ENCODE measurements around the gene NTRK1. TPM values are rescaled to one million over a fixed set of nuclear protein-coding genes. Genes with fewer than 3 reads are reported as not detected.

NTRK1 gene
- total and polyA plus RNA-seq, 4 donors: 0.13 to 0.17 (median 0.14) TPM

DNA sequence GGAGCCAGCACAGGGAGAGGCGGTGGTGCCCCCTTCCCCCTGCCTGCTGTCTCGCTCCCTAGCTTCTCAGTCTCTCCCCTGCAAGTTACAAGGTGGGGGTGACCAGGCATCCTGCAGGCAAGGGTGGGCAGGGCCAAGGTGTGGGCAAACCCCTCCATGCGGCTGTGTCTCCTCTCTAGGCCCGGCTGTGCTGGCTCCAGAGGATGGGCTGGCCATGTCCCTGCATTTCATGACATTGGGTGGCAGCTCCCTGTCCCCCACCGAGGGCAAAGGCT is 14.6 kb downstream of the NTRK1 start:
- Histone ChIP-seq H3K27ac (ENCODE audit: low read depth in 1 of 2, low read length in 2 of 2) (no peak overlapping the region), H3K9me3 (ENCODE audit: control insufficient read depth in 4 of 4, low read length in 3 of 4) (no peaks in the 10 kb centered on the region), H3K36me3 (ENCODE audit: control insufficient read depth in 4 of 4, insufficient read depth in 3 of 4, low read depth in 1 of 4, low read length in 3 of 4) (no peaks in the 10 kb centered on the region), H3K9ac (ENCODE audit: low read depth in 1 of 2, low read length in 2 of 2) (no peak overlapping the region), H3K4me1 (ENCODE audit: control insufficient read depth in 4 of 4, insufficient read depth in 4 of 4, low read length in 3 of 4) (no peaks in the 10 kb centered on the region), H3K27me3 (ENCODE audit: control insufficient read depth in 4 of 4, insufficient read depth in 4 of 4, low read length in 3 of 4) (no peaks in the 10 kb centered on the region), H3K4me3 (ENCODE audit: low read depth in 1 of 3, low read length in 3 of 3) (no peak overlapping the region)
- TF ChIP-seq YY1 (IDR thresholded peaks at IDR 0.05) (no peak), RAD21 (IDR thresholded peaks at IDR 0.05) (no peak), SP1 (IDR thresholded peaks at IDR 0.05) (no peak), JUND (IDR thresholded peaks at IDR 0.05) (no peak), ZBTB33 (IDR thresholded peaks at IDR 0.05) (no peak), HNF4G (IDR thresholded peaks at IDR 0.05) (no peak), FOXA2 (IDR thresholded peaks at IDR 0.05) (no peak), GABPA (IDR thresholded peaks at IDR 0.05 in 1 of 2, conservative IDR thresholded peaks at IDR 0.05 in 1 of 2) (no peak), HNF4A (conservative IDR thresholded peaks at IDR 0.05) (no peak), NR2F2 (IDR thresholded peaks at IDR 0.05) (no peak), EGR1 (IDR thresholded peaks at IDR 0.05; ENCODE audit: low read depth in 2 of 2) (no peak), REST (IDR thresholded peaks at IDR 0.05) (no peak), FOXA1 (IDR thresholded peaks at IDR 0.05) (no peak), ATF3 (IDR thresholded peaks at IDR 0.05) (no peak), RXRA (IDR thresholded peaks at IDR 0.05) (no peak)
- TF ChIP-seq, protein P1, sequence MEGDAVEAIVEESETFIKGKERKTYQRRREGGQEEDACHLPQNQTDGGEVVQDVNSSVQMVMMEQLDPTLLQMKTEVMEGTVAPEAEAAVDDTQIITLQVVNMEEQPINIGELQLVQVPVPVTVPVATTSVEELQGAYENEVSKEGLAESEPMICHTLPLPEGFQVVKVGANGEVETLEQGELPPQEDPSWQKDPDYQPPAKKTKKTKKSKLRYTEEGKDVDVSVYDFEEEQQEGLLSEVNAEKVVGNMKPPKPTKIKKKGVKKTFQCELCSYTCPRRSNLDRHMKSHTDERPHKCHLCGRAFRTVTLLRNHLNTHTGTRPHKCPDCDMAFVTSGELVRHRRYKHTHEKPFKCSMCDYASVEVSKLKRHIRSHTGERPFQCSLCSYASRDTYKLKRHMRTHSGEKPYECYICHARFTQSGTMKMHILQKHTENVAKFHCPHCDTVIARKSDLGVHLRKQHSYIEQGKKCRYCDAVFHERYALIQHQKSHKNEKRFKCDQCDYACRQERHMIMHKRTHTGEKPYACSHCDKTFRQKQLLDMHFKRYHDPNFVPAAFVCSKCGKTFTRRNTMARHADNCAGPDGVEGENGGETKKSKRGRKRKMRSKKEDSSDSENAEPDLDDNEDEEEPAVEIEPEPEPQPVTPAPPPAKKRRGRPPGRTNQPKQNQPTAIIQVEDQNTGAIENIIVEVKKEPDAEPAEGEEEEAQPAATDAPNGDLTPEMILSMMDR (IDR thresholded peaks at IDR 0.05; ENCODE audit: low read depth, low read length, missing input control): no peak
- TF ChIP-seq, protein P2, sequence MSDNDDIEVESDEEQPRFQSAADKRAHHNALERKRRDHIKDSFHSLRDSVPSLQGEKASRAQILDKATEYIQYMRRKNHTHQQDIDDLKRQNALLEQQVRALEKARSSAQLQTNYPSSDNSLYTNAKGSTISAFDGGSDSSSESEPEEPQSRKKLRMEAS (IDR thresholded peaks at IDR 0.05): no peak
- WGBS: 73% methylated on average over 5 of the region's 5 CpGs
- no peak for DNase-seq (ENCODE audit: low spot score)

GRCh38 chr1:156876281-156876680 is 15.6 kb downstream of the NTRK1 start:
- H3K27me3 ChIP-seq (ENCODE audit: control insufficient read depth in 4 of 4, insufficient read depth in 4 of 4, low read length in 3 of 4): no peaks in the 10 kb centered on the region
- DNase-seq (ENCODE audit: low spot score): no peak

More at GRCh38 chr1:156876281-156876680, 15.6 kb downstream of the NTRK1 start:
- WGBS: 32% methylated on average over 21 of the region's 21 CpGs
- no peak overlapping the region for H3K4me3 ChIP-seq (ENCODE audit: low read depth in 1 of 3, low read length in 3 of 3)
- H3K27ac ChIP-seq (ENCODE audit: low read depth in 1 of 2, low read length in 2 of 2): no peak overlapping the region
- H3K9me3 ChIP-seq (ENCODE audit: control insufficient read depth in 4 of 4, low read length in 3 of 4): no peaks in the 10 kb centered on the region
- H3K36me3 ChIP-seq (ENCODE audit: control insufficient read depth in 4 of 4, insufficient read depth in 3 of 4, low read depth in 1 of 4, low read length in 3 of 4): no peaks in the 10 kb centered on the region
- H3K4me1 ChIP-seq (ENCODE audit: control insufficient read depth in 4 of 4, insufficient read depth in 4 of 4, low read length in 3 of 4): no peaks in the 10 kb centered on the region
- TF ChIP-seq FOXA2 (IDR thresholded peaks at IDR 0.05): no peak
- TF ChIP-seq RAD21 (IDR thresholded peaks at IDR 0.05): no peak
- TF ChIP-seq HNF4A (conservative IDR thresholded peaks at IDR 0.05): no peak
- no peak for TF ChIP-seq HNF4G (IDR thresholded peaks at IDR 0.05)
- no peak for TF ChIP-seq FOXA1 (IDR thresholded peaks at IDR 0.05)
- TF ChIP-seq, protein P2 (IDR thresholded peaks at IDR 0.05): no peak
- no peak for TF ChIP-seq RXRA (IDR thresholded peaks at IDR 0.05)
- no peak for TF ChIP-seq NR2F2 (IDR thresholded peaks at IDR 0.05)
- no peak for TF ChIP-seq GABPA (IDR thresholded peaks at IDR 0.05 in 1 of 2, conservative IDR thresholded peaks at IDR 0.05 in 1 of 2)
- TF ChIP-seq YY1 (IDR thresholded peaks at IDR 0.05): no peak
- no peak overlapping the region for H3K9ac ChIP-seq (ENCODE audit: low read depth in 1 of 2, low read length in 2 of 2)

Measured in liver (tissue), 9 donors.